Mucosa of stomach (tissue), 1 donor: ENCODE measurements around the gene HAND2.

Experiments used
- H3K27me3 ChIP-seq: one replicate; pipeline ENCODE4 v1.7.0; 2013; ENCODE audit warnings: mild to moderate bottlenecking, low read length; ENCODE audit not compliant: control insufficient read depth, insufficient read depth
- H3K36me3 ChIP-seq: one replicate; pipeline ENCODE4 v1.7.0; 2013; ENCODE audit warnings: low read length; ENCODE audit not compliant: control insufficient read depth, insufficient read depth
- H3K4me1 ChIP-seq: one replicate; pipeline ENCODE4 v1.7.0; 2013; ENCODE audit warnings: mild to moderate bottlenecking, low read length; ENCODE audit not compliant: control insufficient read depth, insufficient read depth
- H3K4me3 ChIP-seq: one replicate; pipeline ENCODE4 v1.7.0; 2013; ENCODE audit warnings: low read length
- H3K9ac ChIP-seq: one replicate; pipeline ENCODE4 v1.7.0; 2013; ENCODE audit warnings: mild to moderate bottlenecking, low read length, moderate library complexity
- H3K9me3 ChIP-seq: one replicate; pipeline ENCODE4 v1.7.0; 2013; ENCODE audit warnings: mild to moderate bottlenecking, low read length, moderate library complexity; ENCODE audit not compliant: control insufficient read depth
- donor health status: Pancreatic carcinoma.

The HAND2 gene

GRCh38 chr4:173516621-173517524 is 13.2 kb downstream of the HAND2 start:
- H3K27me3 ChIP-seq = peaks cover 100% of the 10 kb centered on the region

GRCh38 chr4:173515458-173515857 is 14.6 kb downstream of the HAND2 start:
- Histone ChIP-seq H3K9ac (no peak overlapping the region), H3K9me3 (no peaks in the 10 kb centered on the region), H3K27me3 (peaks cover 98% of the 10 kb centered on the region), H3K4me3 (no peak overlapping the region), H3K36me3 (no peaks in the 10 kb centered on the region), H3K4me1 (peaks cover 25% of the 10 kb centered on the region)

More at GRCh38 chr4:173516621-173517524, 13.2 kb downstream of the HAND2 start:
- H3K4me1 ChIP-seq = peaks cover 34% of the 10 kb centered on the region
- no peak overlapping the region for H3K9ac ChIP-seq
- H3K9me3 ChIP-seq = no peaks in the 10 kb centered on the region
- H3K36me3 ChIP-seq = no peaks in the 10 kb centered on the region
- no peak overlapping the region for H3K4me3 ChIP-seq

- Histone ChIP-seq H3K36me3 (no peaks in the 10 kb centered on the region), H3K9ac (no peak overlapping the region), H3K4me3 (no peak overlapping the region), H3K4me1 (peaks cover 25% of the 10 kb centered on the region), H3K27me3 (peaks cover 98% of the 10 kb centered on the region), H3K9me3 (no peaks in the 10 kb centered on the region)
These were observed 15.3 kb downstream of the HAND2 start for GRCh38 chr4:173514641-173515217.

GRCh38 chr4:173513651-173514050 is 16.4 kb downstream of the HAND2 start:
- Histone ChIP-seq H3K4me1 (peaks cover 25% of the 10 kb centered on the region), H3K9me3 (no peaks in the 10 kb centered on the region), H3K4me3 (no peak overlapping the region), H3K27me3 (peaks cover 98% of the 10 kb centered on the region), H3K9ac (no peak overlapping the region), H3K36me3 (no peaks in the 10 kb centered on the region)

GRCh38 chr4:173511787-173512361 is 18.2 kb downstream of the HAND2 start:
- Histone ChIP-seq H3K27me3 (peaks cover 98% of the 10 kb centered on the region), H3K4me1 (peaks cover 11% of the 10 kb centered on the region), H3K4me3 (no peak overlapping the region), H3K9ac (no peak overlapping the region), H3K36me3 (no peaks in the 10 kb centered on the region), H3K9me3 (no peaks in the 10 kb centered on the region)

- Histone ChIP-seq H3K36me3 (no peaks in the 10 kb centered on the region), H3K9ac (peak overlapping the region; percentile 27), H3K4me1 (peaks cover 6% of the 10 kb centered on the region), H3K27me3 (peaks cover 92% of the 10 kb centered on the region), H3K4me3 (peak overlapping the region; percentile 12), H3K9me3 (no peaks in the 10 kb centered on the region)
These were observed 20.7 kb downstream of the HAND2 start for GRCh38 chr4:173509036-173510001.

GRCh38 chr4:173508386-173509035 is 21.5 kb downstream of the HAND2 start:
- no peaks in the 10 kb centered on the region for H3K36me3 ChIP-seq
- no peaks in the 10 kb centered on the region for H3K9me3 ChIP-seq
- peaks cover 92% of the 10 kb centered on the region for H3K27me3 ChIP-seq
- H3K4me1 ChIP-seq = peaks cover 6% of the 10 kb centered on the region
- no peak overlapping the region for H3K9ac ChIP-seq
- H3K4me3 ChIP-seq = no peak overlapping the region

GRCh38 chr4:173507471-173508385 is 22.3 kb downstream of the HAND2 start:
- Histone ChIP-seq H3K4me3 (no peak overlapping the region), H3K27me3 (peaks cover 92% of the 10 kb centered on the region), H3K9ac (no peak overlapping the region), H3K4me1 (peaks cover 6% of the 10 kb centered on the region), H3K9me3 (no peaks in the 10 kb centered on the region), H3K36me3 (no peaks in the 10 kb centered on the region)

- Histone ChIP-seq H3K4me1 (peaks cover 6% of the 10 kb centered on the region), H3K36me3 (no peaks in the 10 kb centered on the region), H3K27me3 (peaks cover 92% of the 10 kb centered on the region), H3K4me3 (no peak overlapping the region), H3K9ac (no peak overlapping the region), H3K9me3 (no peaks in the 10 kb centered on the region)
These were observed 23.3 kb downstream of the HAND2 start for GRCh38 chr4:173506597-173507211.

GRCh38 chr4:173505924-173506518 is 24.0 kb downstream of the HAND2 start:
- H3K27me3 ChIP-seq = peaks cover 93% of the 10 kb centered on the region
- H3K4me3 ChIP-seq = no peak overlapping the region
- H3K4me1 ChIP-seq = peaks cover 12% of the 10 kb centered on the region
- H3K9me3 ChIP-seq = no peaks in the 10 kb centered on the region
- no peaks in the 10 kb centered on the region for H3K36me3 ChIP-seq
- no peak overlapping the region for H3K9ac ChIP-seq
